ENCODE measurements around the gene THRAP3.

Gene THRAP3

GRCh38 chr1:36295390-36295789 lies 71.1 kb downstream of the THRAP3 start:
- FAIRE-seq, result no peak
- no peak for DNase-seq (ENCODE audit: insufficient read length, low spot score)
- TF ChIP-seq CTCF (IDR thresholded peaks at IDR 0.05; ENCODE audit: insufficient read depth, missing control alignments), result no peak

- FAIRE-seq, result no peak
- DNase-seq (ENCODE audit: insufficient read length, low spot score), result no peak
- TF ChIP-seq CTCF (IDR thresholded peaks at IDR 0.05; ENCODE audit: insufficient read depth, missing control alignments), result no peak
Observed at GRCh38 chr1:36297062-36297461, 72.8 kb downstream of the THRAP3 start.

- no peak for TF ChIP-seq CTCF (IDR thresholded peaks at IDR 0.05; ENCODE audit: insufficient read depth, missing control alignments)
- no peak for FAIRE-seq
- no peak for DNase-seq (ENCODE audit: insufficient read length, low spot score)
Observed at GRCh38 chr1:36298640-36299039, 74.4 kb downstream of the THRAP3 start.

- FAIRE-seq (no peak), DNase-seq (ENCODE audit: insufficient read length, low spot score) (no peak)
- no peak for TF ChIP-seq CTCF (IDR thresholded peaks at IDR 0.05; ENCODE audit: insufficient read depth, missing control alignments)
Observed at GRCh38 chr1:36300526-36300925, 76.3 kb downstream of the THRAP3 start.

GRCh38 chr1:36301220-36301619 lies 77.0 kb downstream of the THRAP3 start:
- FAIRE-seq (no peak), DNase-seq (ENCODE audit: insufficient read length, low spot score) (no peak)
- TF ChIP-seq CTCF (IDR thresholded peaks at IDR 0.05; ENCODE audit: insufficient read depth, missing control alignments), result no peak

- FAIRE-seq (no peak), DNase-seq (ENCODE audit: insufficient read length, low spot score) (no peak)
- TF ChIP-seq CTCF (IDR thresholded peaks at IDR 0.05; ENCODE audit: insufficient read depth, missing control alignments), result no peak
Observed at GRCh38 chr1:36303244-36303643, 79.0 kb downstream of the THRAP3 start.

- no peak for DNase-seq (ENCODE audit: insufficient read length, low spot score)
- FAIRE-seq, result no peak
- no peak for TF ChIP-seq CTCF (IDR thresholded peaks at IDR 0.05; ENCODE audit: insufficient read depth, missing control alignments)
Observed at GRCh38 chr1:36303650-36304360, 79.6 kb downstream of the THRAP3 start.
